Measurements from ENCODE around the gene ATP6V1B1.

Gene ATP6V1B1

GRCh38 chr2:70891572-70892357 is 43.9 kb upstream of the ATP6V1B1 start:
- no peak for TF ChIP-seq CSRNP3 (CRISPR knock-in tag; IDR thresholded peaks at IDR 0.05)
- no peak for TF ChIP-seq ISL1 (CRISPR knock-in tag; IDR thresholded peaks at IDR 0.05)
- no peak for TF ChIP-seq ZNF565 (CRISPR knock-in tag; conservative IDR thresholded peaks at IDR 0.05; ENCODE audit: low read depth)
- no peak for TF ChIP-seq CSDC2 (CRISPR knock-in tag; IDR thresholded peaks at IDR 0.05)
- no peak for TF ChIP-seq TCF4 (CRISPR knock-in tag; IDR thresholded peaks at IDR 0.05; ENCODE audit: borderline replicate concordance)
- TF ChIP-seq ZFP30 (CRISPR knock-in tag; IDR thresholded peaks at IDR 0.05): no peak
- no peak for TF ChIP-seq ESRRG (CRISPR knock-in tag; IDR thresholded peaks at IDR 0.05)
- no peak for TF ChIP-seq RARB (CRISPR knock-in tag; IDR thresholded peaks at IDR 0.05)
- TF ChIP-seq BACH2 (CRISPR knock-in tag; IDR thresholded peaks at IDR 0.05; ENCODE audit: borderline replicate concordance): no peak
- no peak for TF ChIP-seq PPARA (CRISPR knock-in tag; IDR thresholded peaks at IDR 0.05; ENCODE audit: borderline replicate concordance)
- no peak for TF ChIP-seq ARNTL (CRISPR knock-in tag; IDR thresholded peaks at IDR 0.05; ENCODE audit: borderline replicate concordance, low read depth)
- no peak for TF ChIP-seq OSR1 (CRISPR knock-in tag; IDR thresholded peaks at IDR 0.05)
- TF ChIP-seq TOX (CRISPR knock-in tag; IDR thresholded peaks at IDR 0.05; ENCODE audit: borderline replicate concordance): no peak
- TF ChIP-seq POU6F1 (CRISPR knock-in tag; IDR thresholded peaks at IDR 0.05; ENCODE audit: borderline replicate concordance, low read depth): no peak
- no peak for TF ChIP-seq PATZ1 (CRISPR knock-in tag; IDR thresholded peaks at IDR 0.05; ENCODE audit: borderline replicate concordance)
- TF ChIP-seq ZFP3 (CRISPR knock-in tag; IDR thresholded peaks at IDR 0.05): no peak
- TF ChIP-seq GLIS3 (CRISPR knock-in tag; IDR thresholded peaks at IDR 0.05): no peak
- TF ChIP-seq ZNF70 (CRISPR knock-in tag; IDR thresholded peaks at IDR 0.05): no peak
- no peak for TF ChIP-seq ZNF8 (CRISPR knock-in tag; IDR thresholded peaks at IDR 0.05)
- ATAC-seq: no peak

GRCh38 chr2:70892750-70893149 is 43.0 kb upstream of the ATP6V1B1 start:
- TF ChIP-seq CREB5 (CRISPR knock-in tag; IDR thresholded peaks at IDR 0.05; ENCODE audit: low read depth): no peak
- no peak for TF ChIP-seq CSRNP3 (CRISPR knock-in tag; IDR thresholded peaks at IDR 0.05)
- no peak for TF ChIP-seq ZFP30 (CRISPR knock-in tag; IDR thresholded peaks at IDR 0.05)
- TF ChIP-seq RARB (CRISPR knock-in tag; IDR thresholded peaks at IDR 0.05): no peak
- no peak for TF ChIP-seq ZNF70 (CRISPR knock-in tag; IDR thresholded peaks at IDR 0.05)
- TF ChIP-seq TOX (CRISPR knock-in tag; IDR thresholded peaks at IDR 0.05; ENCODE audit: borderline replicate concordance): no peak
- TF ChIP-seq ZC3H10 (CRISPR knock-in tag; IDR thresholded peaks at IDR 0.05): no peak
- TF ChIP-seq PPARA (CRISPR knock-in tag; IDR thresholded peaks at IDR 0.05; ENCODE audit: borderline replicate concordance): no peak
- no peak for TF ChIP-seq BACH2 (CRISPR knock-in tag; IDR thresholded peaks at IDR 0.05; ENCODE audit: borderline replicate concordance)
- no peak for TF ChIP-seq TSHZ2 (CRISPR knock-in tag; IDR thresholded peaks at IDR 0.05)
- no peak for TF ChIP-seq ISL1 (CRISPR knock-in tag; IDR thresholded peaks at IDR 0.05)
- no peak for TF ChIP-seq TCF4 (CRISPR knock-in tag; IDR thresholded peaks at IDR 0.05; ENCODE audit: borderline replicate concordance)
- ATAC-seq: no peak
